SK-N-MC (cell line): Measurements from ENCODE around the gene IRS1.

ENCODE experiments used
- DNase-seq: peaks from one replicate; pipeline ENCODE4 v3.0.0-alpha.2; 2011; ENCODE audit warnings: low read depth, low spot score
- H3K27ac ChIP-seq: fragments of 200-600 bp; sonication (generic); 2 replicates; pipeline ENCODE4 v1.5.1; 2016; ENCODE audit warnings: mixed run types
- H3K36me3 ChIP-seq: fragments of 200-600 bp; sonication (generic); 2 replicates; pipeline ENCODE4 v1.6.1; 2017; ENCODE audit warnings: antibody characterized with exemption, low read length, mixed read lengths; ENCODE audit not compliant: insufficient read depth
- H3K4me3 ChIP-seq: fragments of 200-600 bp; sonication (generic); 2 replicates; pipeline ENCODE4 v1.5.1; 2016
- H3K9ac ChIP-seq: fragments of 200-600 bp; sonication (generic); 2 replicates; pipeline ENCODE4 v1.8.0; 2017; ENCODE audit warnings: mixed run types, mixed read lengths; ENCODE audit not compliant: insufficient read length
- H3K9me3 ChIP-seq: fragments of 200-600 bp; sonication (generic); 2 replicates; pipeline ENCODE4 v1.6.1; 2017; ENCODE audit warnings: low read depth, mild to moderate bottlenecking, antibody characterized with exemption, low read length, moderate library complexity, mixed read lengths
- EZH2 ChIP-seq: fragments of 200-600 bp; sonication (generic); IDR thresholded peaks from one replicate; pipeline ENCODE4 v1.6.1; 2017; ENCODE audit warnings: antibody characterized with exemption
- FOXP2 ChIP-seq: optimal IDR thresholded peaks from 2 replicates; pipeline ENCODE3; 2011; ENCODE audit warnings: mild to moderate bottlenecking, moderate library complexity; ENCODE audit not compliant: insufficient read depth; ENCODE audit errors: extremely low read length, control extremely low read depth
- POLR2AphosphoS5 ChIP-seq: IDR thresholded peaks from 2 replicates; pipeline ENCODE4 v1.6.1; 2012; ENCODE audit warnings: mild to moderate bottlenecking, low read depth, low read length, borderline replicate concordance

The IRS1 gene

DNA sequence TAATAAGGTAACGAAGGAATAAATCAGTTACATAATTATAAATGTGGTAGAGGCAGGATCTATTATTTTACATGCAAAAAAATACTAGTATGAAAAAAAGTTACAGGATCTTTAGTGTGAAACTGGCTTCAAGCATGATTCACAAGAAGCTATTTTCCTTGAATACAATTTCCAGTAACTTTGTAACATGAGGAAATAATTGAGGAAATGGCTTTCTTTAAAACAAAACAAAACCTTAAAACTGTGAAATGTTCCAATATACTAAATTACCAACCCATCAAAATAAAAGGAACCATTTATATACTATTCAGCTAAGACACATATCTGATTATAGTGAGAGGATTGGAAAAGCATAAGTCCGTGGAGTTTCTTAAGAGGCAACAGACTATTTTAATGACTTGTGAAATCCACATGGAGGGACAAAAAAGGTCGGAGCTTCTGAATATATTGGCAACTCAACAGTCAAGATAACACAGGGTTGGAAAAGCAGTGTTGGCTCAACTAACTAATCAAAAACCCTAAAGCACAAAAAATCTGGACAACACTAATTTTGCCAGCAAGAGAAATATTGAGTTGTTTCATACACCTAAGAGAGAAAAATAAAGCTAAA is 10.6 kb downstream of the IRS1 start:
- Histone ChIP-seq H3K27ac (no peak overlapping the region), H3K9ac (no peak overlapping the region), H3K36me3 (no peaks in the 10 kb centered on the region), H3K9me3 (no peaks in the 10 kb centered on the region), H3K4me3 (no peak overlapping the region)
- TF ChIP-seq POLR2AphosphoS5, result no peak
- no peak for TF ChIP-seq FOXP2
- TF ChIP-seq EZH2, result no peak
- DNase-seq, result no peak

GRCh38 chr2:226788064-226788463 is 11.6 kb downstream of the IRS1 start:
- no peaks in the 10 kb centered on the region for H3K36me3 ChIP-seq
- H3K4me3 ChIP-seq, result no peak overlapping the region
- no peak overlapping the region for H3K9ac ChIP-seq
- no peak for DNase-seq
- H3K27ac ChIP-seq, result no peak overlapping the region
- TF ChIP-seq FOXP2 (no peak), EZH2 (no peak), POLR2AphosphoS5 (no peak)
- no peaks in the 10 kb centered on the region for H3K9me3 ChIP-seq

- Histone ChIP-seq H3K4me3 (no peak overlapping the region), H3K36me3 (no peaks in the 10 kb centered on the region), H3K9me3 (no peaks in the 10 kb centered on the region), H3K27ac (no peak overlapping the region), H3K9ac (no peak overlapping the region)
- no peak for DNase-seq
- TF ChIP-seq POLR2AphosphoS5 (no peak), EZH2 (no peak), FOXP2 (no peak)
These were observed 15.7 kb downstream of the IRS1 start for GRCh38 chr2:226783885-226784284.

GRCh38 chr2:226782092-226782713 is 17.4 kb downstream of the IRS1 start:
- no peaks in the 10 kb centered on the region for H3K36me3 ChIP-seq
- H3K4me3 ChIP-seq, result no peak overlapping the region
- no peaks in the 10 kb centered on the region for H3K9me3 ChIP-seq
- no peak for DNase-seq
- no peak overlapping the region for H3K27ac ChIP-seq
- H3K9ac ChIP-seq, result no peak overlapping the region
- TF ChIP-seq POLR2AphosphoS5, result no peak
- no peak for TF ChIP-seq EZH2
- TF ChIP-seq FOXP2, result no peak

- H3K9ac ChIP-seq, result no peak overlapping the region
- no peaks in the 10 kb centered on the region for H3K9me3 ChIP-seq
- no peak for DNase-seq
- no peak for TF ChIP-seq FOXP2
- no peak for TF ChIP-seq EZH2
- no peak for TF ChIP-seq POLR2AphosphoS5
- no peak overlapping the region for H3K4me3 ChIP-seq
- no peak overlapping the region for H3K27ac ChIP-seq
- no peaks in the 10 kb centered on the region; the same call in 1 of the 2 replicates for H3K36me3 ChIP-seq
These were observed 19.2 kb downstream of the IRS1 start for GRCh38 chr2:226780431-226780830.

- Histone ChIP-seq H3K9ac (no peak overlapping the region), H3K27ac (no peak overlapping the region), H3K36me3 (peaks cover 7% of the 10 kb centered on the region; the same call in 1 of the 2 replicates), H3K9me3 (peaks cover 3% of the 10 kb centered on the region; the same call in 1 of the 2 replicates), H3K4me3 (no peak overlapping the region)
- DNase-seq, result no peak
- no peak for TF ChIP-seq EZH2
- TF ChIP-seq POLR2AphosphoS5, result no peak
- TF ChIP-seq FOXP2, result no peak
These were observed 22.0 kb downstream of the IRS1 start for GRCh38 chr2:226777611-226778010.

- no peak overlapping the region for H3K9ac ChIP-seq
- peaks cover 7% of the 10 kb centered on the region; the same call in 1 of the 2 replicates for H3K36me3 ChIP-seq
- peaks cover 3% of the 10 kb centered on the region; the same call in 1 of the 2 replicates for H3K9me3 ChIP-seq
- no peak for DNase-seq
- no peak for TF ChIP-seq FOXP2
- no peak for TF ChIP-seq EZH2
- TF ChIP-seq POLR2AphosphoS5, result no peak
- H3K27ac ChIP-seq, result no peak overlapping the region
- H3K4me3 ChIP-seq, result no peak overlapping the region
These were observed 23.5 kb downstream of the IRS1 start for GRCh38 chr2:226776104-226776503.

- H3K9ac ChIP-seq, result no peak overlapping the region
- TF ChIP-seq POLR2AphosphoS5 (no peak), EZH2 (no peak), FOXP2 (no peak)
- DNase-seq, result no peak
- no peak overlapping the region for H3K27ac ChIP-seq
- H3K4me3 ChIP-seq, result no peak overlapping the region
- H3K36me3 ChIP-seq, result peaks cover 7% of the 10 kb centered on the region; the same call in 1 of the 2 replicates
- H3K9me3 ChIP-seq, result peaks cover 3% of the 10 kb centered on the region; the same call in 1 of the 2 replicates
These were observed 24.5 kb downstream of the IRS1 start for GRCh38 chr2:226775032-226775509.

DNA sequence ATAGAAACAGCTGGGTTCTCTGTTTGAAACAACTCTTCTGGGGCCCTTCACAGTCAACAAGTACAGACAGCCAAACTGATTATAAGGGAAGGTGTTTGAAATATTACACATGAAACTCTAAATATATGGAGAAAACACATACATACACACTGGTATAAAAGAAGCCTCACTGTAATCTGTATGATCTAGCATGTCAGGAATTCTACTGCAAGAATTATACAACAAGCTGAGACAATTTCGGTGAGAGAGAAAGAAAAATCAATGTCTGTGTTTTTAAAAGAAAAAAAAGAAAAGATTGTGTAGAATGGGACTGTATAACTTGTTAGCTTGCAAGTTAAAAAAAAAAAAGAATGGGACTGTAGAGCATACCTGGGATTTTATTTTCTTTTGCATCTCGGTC is 26.3 kb downstream of the IRS1 start:
- DNase-seq, result no peak
- peaks cover 3% of the 10 kb centered on the region; the same call in 1 of the 2 replicates for H3K9me3 ChIP-seq
- peaks cover 7% of the 10 kb centered on the region; the same call in 1 of the 2 replicates for H3K36me3 ChIP-seq
- TF ChIP-seq FOXP2 (no peak), EZH2 (no peak), POLR2AphosphoS5 (no peak)
- no peak overlapping the region for H3K9ac ChIP-seq
- H3K4me3 ChIP-seq, result no peak overlapping the region
- no peak overlapping the region for H3K27ac ChIP-seq
